Left kidney (tissue), 2 donors: ENCODE data around the gene GZMM. TPM values are rescaled to one million over a fixed set of nuclear protein-coding genes. Genes with fewer than 3 reads are reported as not detected.

Source experiments
- DNase-seq: peaks from one replicate; pipeline ENCODE4 v3.0.0-alpha.2; 2013
- polyA plus RNA-seq: library from polyadenylated mRNA; unstranded; fragments of 120-200 nt; gene quantifications from one replicate; pipeline ENCODE4 v1.2.1, GENCODE V29; 2013; ENCODE audit not compliant: insufficient read length

GZMM gene
- polyA plus RNA-seq, 1 donor, result 0.15 TPM

- DNase-seq, result no peak
Measured at GRCh38 chr19:512547-513365, 31.1 kb upstream of the GZMM start.

DNA sequence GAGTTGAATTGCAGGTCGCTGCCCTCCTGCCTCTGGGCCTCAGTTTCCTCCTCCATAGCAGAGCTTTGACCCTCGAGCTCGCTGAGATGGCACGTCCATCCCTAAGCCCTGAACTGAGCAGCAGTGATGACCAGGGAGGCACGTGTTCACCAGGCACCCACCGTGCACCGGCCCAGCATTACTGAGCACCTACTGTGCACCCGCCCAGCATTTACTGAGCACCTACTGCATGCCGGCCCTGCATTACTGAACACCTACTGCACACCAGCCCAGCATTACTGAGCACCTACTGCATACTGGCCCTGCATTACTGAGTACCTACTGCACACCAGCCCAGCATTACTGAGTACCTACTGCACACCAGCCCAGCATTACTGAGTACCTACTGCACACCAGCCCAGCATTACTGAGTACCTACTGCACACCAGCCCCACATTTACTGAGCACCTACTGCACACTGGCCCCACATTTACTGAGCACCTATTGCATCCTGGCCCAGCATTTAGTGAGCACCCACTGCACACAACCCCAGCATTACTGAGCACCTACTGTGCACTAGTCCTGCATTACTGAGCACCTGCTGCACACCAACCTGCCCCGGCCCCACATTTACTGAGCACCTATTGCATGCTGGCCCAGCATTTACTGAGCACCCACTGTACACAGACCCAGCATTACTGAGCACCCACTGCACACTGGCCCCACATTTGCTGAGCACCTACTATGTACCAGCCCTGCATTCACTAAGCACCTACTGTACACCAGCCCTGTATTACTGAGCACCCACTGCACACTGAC is 30.3 kb upstream of the GZMM start:
- DNase-seq, result no peak

GRCh38 chr19:514166-514663 is 29.6 kb upstream of the GZMM start:
- DNase-seq, result no peak

DNA sequence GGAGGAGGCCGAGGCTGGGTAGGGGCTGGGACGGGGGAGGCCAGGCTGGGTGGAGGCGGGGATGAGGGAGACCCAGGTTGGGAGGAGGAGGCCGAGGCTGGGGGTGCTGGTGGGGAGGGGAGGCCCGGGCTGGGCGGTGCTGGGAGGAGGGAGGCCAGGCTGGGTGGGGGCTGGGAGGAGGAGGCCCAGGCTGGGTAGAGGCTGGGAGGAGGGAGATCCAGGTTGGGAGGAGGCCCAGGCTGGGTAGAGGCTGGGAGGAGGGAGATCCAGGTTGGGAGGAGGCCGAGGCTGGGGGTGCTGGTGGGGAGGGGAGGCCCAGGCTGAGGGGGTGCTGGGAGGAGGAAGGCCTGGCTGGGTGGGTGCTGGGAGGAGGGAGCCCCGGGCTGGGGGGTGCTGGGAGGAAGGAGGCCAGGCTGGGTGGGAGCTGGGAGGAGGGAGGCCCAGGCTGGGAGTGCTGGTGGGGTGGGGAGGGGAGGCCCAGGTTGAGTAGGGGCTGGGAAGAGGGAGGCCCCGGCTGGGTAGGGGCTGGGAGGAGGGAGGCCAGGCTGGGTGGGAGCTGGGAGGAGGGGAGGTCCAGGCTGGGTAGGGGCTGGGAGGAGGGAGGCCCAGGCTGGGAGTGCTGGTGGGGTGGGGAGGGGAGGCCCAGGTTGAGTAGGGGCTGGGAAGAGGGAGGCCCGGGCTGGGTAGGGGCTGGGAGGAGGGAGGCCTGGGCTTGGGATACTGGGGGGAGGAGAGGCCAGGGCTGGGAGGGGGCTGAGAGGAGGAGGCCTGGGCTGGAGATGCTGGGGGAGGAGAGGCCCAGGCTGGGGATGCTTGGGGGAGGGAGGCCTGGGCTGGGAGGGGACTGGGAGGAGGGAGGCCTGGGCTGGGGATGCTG is 25.9 kb upstream of the GZMM start:
- peak; percentile 86 for DNase-seq

DNA sequence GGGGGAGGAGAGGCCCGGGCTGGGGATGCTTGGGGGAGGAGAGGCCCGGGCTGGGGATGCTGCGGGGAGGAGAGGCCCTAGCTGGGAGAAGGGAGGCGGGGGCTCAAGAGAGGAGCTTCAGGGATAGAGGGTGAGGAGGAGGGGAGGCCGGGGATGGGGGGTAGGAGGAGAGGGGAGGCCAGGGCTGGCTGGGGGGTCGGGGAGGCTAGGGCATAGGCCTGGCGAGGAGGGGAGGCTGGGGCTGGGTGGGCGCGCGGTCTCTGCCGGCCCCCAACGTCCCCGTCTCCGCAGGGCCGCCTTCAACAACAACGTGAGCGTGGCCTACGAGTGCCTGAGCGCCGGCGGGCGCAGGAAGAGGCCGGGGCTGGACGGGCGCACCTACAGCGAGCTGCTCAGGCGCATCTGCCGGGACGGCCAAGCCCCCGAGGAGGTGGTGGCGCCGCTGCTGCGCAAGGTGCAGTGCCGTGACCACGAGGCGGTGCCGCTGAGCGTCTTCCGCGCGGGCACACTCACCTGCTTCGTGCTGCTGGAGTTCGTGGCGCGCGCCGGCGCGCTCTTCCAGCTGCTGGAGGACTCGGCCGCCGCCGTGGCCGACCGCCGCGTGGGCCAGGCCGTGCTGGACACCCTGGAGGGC is 25.1 kb upstream of the GZMM start:
- peak; percentile 59 for DNase-seq

DNA sequence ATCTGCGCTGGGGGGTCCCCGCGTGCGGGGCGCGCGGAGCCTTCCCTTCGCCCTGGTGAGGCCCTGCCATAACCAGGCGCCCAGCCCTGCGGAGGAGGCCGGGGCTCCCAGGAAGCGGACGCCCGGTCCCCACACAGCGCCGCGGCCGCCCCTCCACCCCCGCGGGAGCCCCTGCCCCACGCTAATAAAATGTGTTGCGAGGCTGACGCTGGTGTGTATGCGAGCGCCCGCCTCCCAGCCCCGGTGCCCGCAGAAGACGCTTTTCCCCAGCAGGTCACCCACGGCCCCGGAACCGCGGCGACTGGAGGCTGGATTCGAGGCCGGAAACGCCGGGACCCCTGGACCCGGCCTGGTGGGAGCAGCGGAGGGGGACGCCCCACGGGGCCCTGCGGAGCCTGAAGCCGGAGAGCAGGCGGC is 24.4 kb upstream of the GZMM start:
- DNase-seq, result no peak

DNA sequence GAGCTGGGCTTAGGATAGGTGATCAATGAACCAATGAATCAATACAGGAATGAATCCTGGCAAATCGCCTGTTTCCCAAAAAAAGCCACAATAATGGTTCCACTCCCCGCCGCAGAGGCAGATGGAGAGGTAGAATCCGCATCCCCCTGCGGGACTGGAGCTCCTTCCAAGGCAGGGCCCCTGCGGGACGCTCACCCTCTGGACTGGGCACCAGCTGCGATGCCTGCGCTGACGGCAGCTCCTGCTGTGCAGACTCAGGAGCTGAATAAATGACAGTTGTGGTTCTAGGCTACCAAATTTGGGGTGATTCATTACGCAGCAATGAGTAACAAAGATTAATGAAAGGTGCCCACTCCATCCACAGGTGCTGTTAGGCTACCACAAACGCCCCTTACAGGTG is 21.1 kb upstream of the GZMM start:
- no peak for DNase-seq

- DNase-seq, result no peak
Measured at GRCh38 chr19:524062-524674, 19.7 kb upstream of the GZMM start.

DNA sequence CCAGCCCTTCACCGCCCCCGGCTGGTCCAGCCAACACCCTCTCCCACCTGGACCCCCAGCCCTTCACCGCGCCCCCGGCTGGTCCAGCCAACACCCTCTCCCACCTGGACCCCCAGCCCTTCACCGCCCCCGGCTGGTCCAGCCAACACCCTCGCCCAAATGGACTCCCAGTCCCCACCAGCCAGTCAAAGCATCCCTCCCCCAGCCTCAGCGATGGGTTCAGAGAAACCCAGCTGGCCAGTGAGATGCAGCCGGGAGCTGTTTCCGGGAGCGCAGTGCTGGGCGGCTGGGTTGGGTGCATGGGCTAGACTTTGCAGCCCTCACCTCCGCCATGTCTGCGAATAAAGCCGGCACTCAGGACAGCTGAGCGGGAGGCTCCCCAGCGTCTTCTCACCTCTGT is 18.8 kb upstream of the GZMM start:
- DNase-seq, result no peak

DNA sequence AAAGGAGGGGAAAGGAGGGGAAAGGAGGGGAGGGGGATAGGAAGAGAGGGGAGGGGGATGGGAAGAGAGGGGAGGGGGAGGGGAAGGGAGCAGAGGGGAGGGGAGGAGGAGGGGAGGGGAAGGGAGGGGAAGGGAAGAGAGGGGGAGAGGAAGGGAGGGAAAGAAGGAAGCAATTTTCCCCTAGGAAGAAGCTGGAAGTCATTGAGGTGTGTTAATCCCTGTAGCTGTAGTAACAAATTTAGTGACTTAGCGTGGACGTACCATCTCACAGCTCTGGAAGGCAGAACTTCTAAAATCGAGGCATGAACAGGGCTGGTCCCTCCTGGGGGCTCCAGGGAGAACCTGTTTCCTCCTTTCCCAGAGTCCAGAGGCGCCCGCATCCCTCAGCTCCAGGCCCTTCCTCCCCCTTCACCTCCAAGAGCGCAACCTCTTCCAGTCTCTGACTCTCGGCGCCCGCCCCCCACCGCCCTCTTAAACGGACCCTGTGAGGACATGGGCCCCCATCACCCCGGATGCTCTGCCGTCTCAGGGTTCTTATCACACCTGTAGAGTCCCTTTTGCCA is 17.9 kb upstream of the GZMM start:
- DNase-seq, result no peak

GRCh38 chr19:530134-531008 is 13.5 kb upstream of the GZMM start:
- DNase-seq, result no peak

- DNase-seq, result peak; percentile 80
Measured at GRCh38 chr19:531009-531752, 12.7 kb upstream of the GZMM start.

DNA sequence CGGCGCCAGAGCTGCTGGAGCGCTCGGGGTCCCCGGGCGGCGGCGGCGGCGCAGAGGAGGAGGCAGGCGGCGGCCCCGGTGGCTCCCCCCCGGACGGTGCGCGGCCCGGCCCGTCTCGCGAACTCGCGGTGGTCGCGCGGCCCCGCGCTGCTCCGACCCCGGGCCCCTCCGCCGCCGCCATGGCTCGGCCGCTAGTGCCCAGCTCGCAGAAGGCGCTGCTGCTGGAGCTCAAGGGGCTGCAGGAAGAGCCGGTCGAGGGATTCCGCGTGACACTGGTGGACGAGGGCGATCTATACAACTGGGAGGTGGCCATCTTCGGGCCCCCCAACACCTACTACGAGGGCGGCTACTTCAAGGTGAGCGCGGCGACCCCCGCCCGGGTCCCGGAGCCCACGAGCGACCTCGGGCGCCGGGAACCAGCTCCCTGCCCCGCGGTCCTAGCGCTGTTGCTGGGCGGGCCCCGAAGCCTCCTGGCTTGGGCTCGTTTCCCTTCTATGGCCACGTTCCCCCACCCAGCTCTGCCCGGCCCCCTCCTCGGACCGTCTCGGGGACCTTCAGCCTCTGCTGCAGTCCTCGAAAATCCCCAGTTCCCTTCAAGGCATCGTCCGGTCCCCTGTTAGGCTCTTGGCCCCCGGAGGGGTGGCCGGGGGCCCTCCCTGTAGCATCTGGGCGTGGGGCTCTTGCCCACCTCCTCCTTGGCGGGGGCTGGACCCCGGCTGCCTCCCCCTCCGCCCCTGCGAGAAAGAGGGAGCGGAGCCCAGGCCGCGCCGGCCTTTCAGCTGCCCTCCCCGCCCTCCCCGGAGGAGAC is 11.9 kb upstream of the GZMM start, which contains the start of gene CDC34:
Gene CDC34 (plus strand): TSS at position 8 of the 808 bp plus-strand sequence. CDS start 172 bp downstream, at position 180.
- no peak for DNase-seq

DNA sequence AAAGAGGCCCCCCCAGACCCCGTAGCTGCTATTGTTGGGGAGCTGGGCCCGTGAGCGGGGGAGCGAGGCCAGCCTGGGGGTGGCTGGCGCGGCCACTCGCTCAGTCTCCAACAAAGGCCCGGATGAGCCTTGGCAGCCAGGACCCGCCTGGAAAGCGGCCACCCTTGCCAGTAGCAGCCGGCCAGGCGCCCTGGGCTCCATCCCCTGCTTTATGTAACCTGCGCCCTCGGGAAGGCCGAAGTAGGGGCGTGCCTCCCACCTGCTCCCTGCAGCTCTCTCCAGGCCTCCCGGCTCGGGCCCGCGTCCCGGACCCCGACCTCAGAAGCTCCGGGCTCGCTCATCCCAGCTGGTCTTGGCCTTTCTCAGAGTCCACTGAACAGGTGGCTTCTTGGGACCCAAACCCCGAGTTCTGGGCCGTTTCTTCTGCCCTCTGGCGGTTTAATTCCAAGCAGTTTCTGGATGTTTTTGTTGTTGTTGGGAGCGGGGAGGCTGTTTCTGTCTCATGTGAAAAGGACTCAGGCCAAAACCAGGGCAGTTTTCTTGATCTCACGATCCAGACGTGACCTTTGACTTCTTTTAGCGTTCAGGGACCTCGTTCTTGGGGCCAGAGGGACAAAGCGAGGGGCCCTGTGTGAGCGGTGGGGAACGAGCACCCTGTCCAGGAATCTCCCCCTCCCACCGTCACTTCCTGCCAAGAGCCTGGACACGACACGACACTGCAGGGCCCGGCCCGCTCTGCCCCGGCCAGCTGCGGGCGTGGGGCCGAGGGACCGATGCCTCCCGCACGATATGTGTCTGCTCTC is 11.1 kb upstream of the GZMM start:
- peak; percentile 83 for DNase-seq

- DNase-seq, result no peak
Measured at GRCh38 chr19:533364-534058, 10.3 kb upstream of the GZMM start.

- no peak for DNase-seq
Measured at GRCh38 chr19:534088-534487, 9.8 kb upstream of the GZMM start.
